Measurements from ENCODE around the gene MST1. TPM values are rescaled to one million over a fixed set of nuclear protein-coding genes. Genes with fewer than 3 reads are reported as not detected.

The MST1 gene
- total RNA-seq, 2 experiments from 2014 or later, result 12.5 to 24.2 TPM

DNA sequence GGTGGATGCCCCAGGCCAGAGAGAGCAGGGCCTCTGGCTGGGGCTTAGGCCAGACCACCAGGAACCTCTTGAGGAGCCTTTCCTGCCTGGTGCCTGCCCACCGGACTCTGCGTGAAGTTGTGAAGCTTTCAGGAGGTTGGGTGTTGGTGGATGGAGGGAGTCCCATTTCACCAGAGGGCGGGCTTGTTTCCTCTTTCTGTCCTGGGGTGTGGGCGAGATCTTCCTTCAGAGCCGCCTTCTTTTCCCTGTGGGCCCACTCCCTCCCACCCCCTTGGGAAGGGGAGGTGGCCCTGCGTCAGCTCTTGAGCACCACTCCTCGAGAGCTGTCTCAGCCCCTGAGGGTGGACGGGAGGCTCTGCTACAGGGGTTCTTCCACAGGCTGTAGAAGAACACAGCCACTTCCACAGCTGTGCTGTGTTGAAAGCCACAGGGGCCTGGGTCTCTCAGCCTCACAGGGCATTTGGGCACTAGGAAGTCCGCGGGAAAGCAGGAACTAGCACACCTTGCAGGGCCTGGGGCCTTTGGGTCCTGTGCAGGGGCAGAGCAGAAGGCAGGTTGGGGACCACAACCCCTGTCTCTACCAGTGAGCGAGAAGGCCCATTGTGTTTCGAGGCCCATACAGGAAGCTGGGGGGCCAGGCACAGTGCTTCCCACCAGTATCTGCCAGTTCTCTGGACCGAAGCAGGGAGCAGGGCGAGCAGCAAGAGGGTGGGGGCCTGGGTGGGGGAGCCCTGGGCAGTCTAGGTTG is 28.1 kb upstream of the MST1 start:
- Histone ChIP-seq H3K9me2 (ENCODE audit: insufficient read depth, low read length) (no peaks in the 10 kb centered on the region), H3K4me1 (ENCODE audit: insufficient read depth, low read length, poor library complexity, severe bottlenecking) (peaks cover 5% of the 10 kb centered on the region), H3K9me3 (ENCODE audit: low read length) (no peaks in the 10 kb centered on the region), H3K4me3 (ENCODE audit: low read depth, low read length, poor library complexity, severe bottlenecking) (no peak overlapping the region), H3K36me3 (ENCODE audit: insufficient read depth, low read length) (peaks cover 49% of the 10 kb centered on the region), H3K79me2 (ENCODE audit: insufficient read depth, low read depth, low read length) (peaks cover under 1% of the 10 kb centered on the region; the same call in 1 of the 2 replicates), H2AFZ (ENCODE audit: low read length) (no peak overlapping the region), H3K27ac (ENCODE audit: low read depth, low read length, poor library complexity, severe bottlenecking) (no peak overlapping the region), H4K20me1 (ENCODE audit: insufficient read depth, low read length) (no peaks in the 10 kb centered on the region), H3K4me2 (ENCODE audit: low read length) (no peak overlapping the region)
- ChIA-PET POLR2A (no interaction called here), CTCF (ENCODE audit: unreplicated experiment) (interaction anchor here (0.6 kb wide), 1 partner anchor 611 kb away, joined by 4 read pairs; no protein-coding TSS in a partner anchor)
- TF ChIP-seq EZH2phosphoT487 (IDR thresholded peaks at IDR 0.05; ENCODE audit: borderline replicate concordance, low read depth, low read length), result no peak
- TF ChIP-seq, protein P1, sequence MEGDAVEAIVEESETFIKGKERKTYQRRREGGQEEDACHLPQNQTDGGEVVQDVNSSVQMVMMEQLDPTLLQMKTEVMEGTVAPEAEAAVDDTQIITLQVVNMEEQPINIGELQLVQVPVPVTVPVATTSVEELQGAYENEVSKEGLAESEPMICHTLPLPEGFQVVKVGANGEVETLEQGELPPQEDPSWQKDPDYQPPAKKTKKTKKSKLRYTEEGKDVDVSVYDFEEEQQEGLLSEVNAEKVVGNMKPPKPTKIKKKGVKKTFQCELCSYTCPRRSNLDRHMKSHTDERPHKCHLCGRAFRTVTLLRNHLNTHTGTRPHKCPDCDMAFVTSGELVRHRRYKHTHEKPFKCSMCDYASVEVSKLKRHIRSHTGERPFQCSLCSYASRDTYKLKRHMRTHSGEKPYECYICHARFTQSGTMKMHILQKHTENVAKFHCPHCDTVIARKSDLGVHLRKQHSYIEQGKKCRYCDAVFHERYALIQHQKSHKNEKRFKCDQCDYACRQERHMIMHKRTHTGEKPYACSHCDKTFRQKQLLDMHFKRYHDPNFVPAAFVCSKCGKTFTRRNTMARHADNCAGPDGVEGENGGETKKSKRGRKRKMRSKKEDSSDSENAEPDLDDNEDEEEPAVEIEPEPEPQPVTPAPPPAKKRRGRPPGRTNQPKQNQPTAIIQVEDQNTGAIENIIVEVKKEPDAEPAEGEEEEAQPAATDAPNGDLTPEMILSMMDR (conservative IDR thresholded peaks at IDR 0.05; ENCODE audit: low read length), result no peak
- intact Hi-C loops (cut with micrococcal nuclease; ENCODE audit: unreplicated experiment), result no loop called here
- no TSS peak for BruUV-seq (replicated peaks)
- no peak for DNase-seq (ENCODE audit: low spot score)

DNA sequence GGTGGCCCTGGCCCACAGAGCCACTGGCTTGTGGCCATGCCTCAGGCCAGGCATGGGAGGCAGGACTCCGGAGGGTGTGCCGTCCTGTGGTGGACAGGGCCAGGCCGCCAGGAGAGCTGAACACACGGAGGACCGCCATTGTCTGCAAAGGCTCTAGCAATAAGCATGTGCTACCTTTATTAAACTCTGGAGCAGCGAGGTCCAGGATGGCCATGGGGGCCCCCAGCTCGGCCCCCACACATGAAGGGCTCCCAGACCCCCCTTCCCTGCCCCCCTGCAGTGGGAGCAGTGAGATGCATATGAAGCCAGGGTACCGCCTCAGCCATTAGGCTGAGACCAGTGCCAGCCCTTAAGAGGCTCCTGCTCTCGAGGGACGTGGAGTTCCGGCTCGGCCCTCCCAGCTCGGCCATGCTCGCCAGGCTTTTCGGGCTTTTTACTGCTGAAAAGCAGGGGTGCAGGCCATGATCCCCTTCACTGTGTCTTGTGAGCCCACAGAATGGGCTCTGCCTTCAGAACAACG is 27.5 kb upstream of the MST1 start:
- no peaks in the 10 kb centered on the region for H3K9me2 ChIP-seq (ENCODE audit: insufficient read depth, low read length)
- H3K4me1 ChIP-seq (ENCODE audit: insufficient read depth, low read length, poor library complexity, severe bottlenecking), result peaks cover 5% of the 10 kb centered on the region
- CTCF ChIA-PET (ENCODE audit: unreplicated experiment), result no interaction called here
- no peaks in the 10 kb centered on the region for H4K20me1 ChIP-seq (ENCODE audit: insufficient read depth, low read length)
- no peak overlapping the region for H2AFZ ChIP-seq (ENCODE audit: low read length)
- TF ChIP-seq EZH2phosphoT487 (IDR thresholded peaks at IDR 0.05; ENCODE audit: borderline replicate concordance, low read depth, low read length), result no peak
- TF ChIP-seq, protein P1 (conservative IDR thresholded peaks at IDR 0.05; ENCODE audit: low read length), result no peak
- H3K9me3 ChIP-seq (ENCODE audit: low read length), result no peaks in the 10 kb centered on the region
- POLR2A ChIA-PET, result no interaction called here
- intact Hi-C loops (cut with micrococcal nuclease; ENCODE audit: unreplicated experiment), result no loop called here
- H3K4me3 ChIP-seq (ENCODE audit: low read depth, low read length, poor library complexity, severe bottlenecking), result no peak overlapping the region
- no peaks in the 10 kb centered on the region for H3K79me2 ChIP-seq (ENCODE audit: insufficient read depth, low read depth, low read length)
- DNase-seq (ENCODE audit: low spot score), result no peak
- H3K27ac ChIP-seq (ENCODE audit: low read depth, low read length, poor library complexity, severe bottlenecking), result no peak overlapping the region
- BruUV-seq (replicated peaks), result no TSS peak
- H3K36me3 ChIP-seq (ENCODE audit: insufficient read depth, low read length), result peaks cover 43% of the 10 kb centered on the region
- no peak overlapping the region for H3K4me2 ChIP-seq (ENCODE audit: low read length)

DNA sequence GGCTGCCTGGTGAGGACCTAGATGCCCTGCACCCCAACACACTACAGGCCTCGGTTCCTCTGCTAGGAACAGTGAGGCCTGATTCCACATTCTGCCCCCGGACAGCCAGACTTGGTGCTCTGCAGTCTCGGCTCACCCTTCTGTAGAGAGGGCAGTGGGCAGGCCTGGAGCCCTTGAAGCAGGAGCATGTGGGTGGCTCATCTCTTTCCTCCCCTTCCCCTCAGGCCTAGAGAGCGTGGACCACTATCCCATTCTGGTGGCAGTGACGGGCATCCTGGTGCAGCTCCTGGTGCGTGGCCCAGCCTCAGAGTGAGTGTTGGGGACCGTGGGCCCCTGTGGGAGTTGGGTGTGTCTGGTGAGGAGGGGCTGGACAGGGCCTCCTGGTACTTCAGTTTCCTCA is 26.9 kb upstream of the MST1 start:
- Histone ChIP-seq H3K4me2 (ENCODE audit: low read length) (no peak overlapping the region), H3K79me2 (ENCODE audit: insufficient read depth, low read depth, low read length) (no peaks in the 10 kb centered on the region), H2AFZ (ENCODE audit: low read length) (no peak overlapping the region), H4K20me1 (ENCODE audit: insufficient read depth, low read length) (no peaks in the 10 kb centered on the region), H3K4me3 (ENCODE audit: low read depth, low read length, poor library complexity, severe bottlenecking) (no peak overlapping the region), H3K9me2 (ENCODE audit: insufficient read depth, low read length) (no peaks in the 10 kb centered on the region), H3K27ac (ENCODE audit: low read depth, low read length, poor library complexity, severe bottlenecking) (no peak overlapping the region), H3K4me1 (ENCODE audit: insufficient read depth, low read length, poor library complexity, severe bottlenecking) (peaks cover 5% of the 10 kb centered on the region), H3K36me3 (ENCODE audit: insufficient read depth, low read length) (peaks cover 38% of the 10 kb centered on the region), H3K9me3 (ENCODE audit: low read length) (no peaks in the 10 kb centered on the region)
- CTCF ChIA-PET (ENCODE audit: unreplicated experiment), result no interaction called here
- BruUV-seq (replicated peaks), result no TSS peak
- no peak for DNase-seq (ENCODE audit: low spot score)
- POLR2A ChIA-PET, result no interaction called here
- TF ChIP-seq, protein P1 (conservative IDR thresholded peaks at IDR 0.05; ENCODE audit: low read length), result no peak
- TF ChIP-seq EZH2phosphoT487 (IDR thresholded peaks at IDR 0.05; ENCODE audit: borderline replicate concordance, low read depth, low read length), result no peak
- intact Hi-C loops (cut with micrococcal nuclease; ENCODE audit: unreplicated experiment), result no loop called here

Measured in OCI-LY7 (cell line).